ENCODE measurements around the gene NFE2L3.

- TF ChIP-seq CTCF (IDR thresholded peaks at IDR 0.05; ENCODE audit: low read depth, low read length), result no peak
- no peak for TF ChIP-seq EZH2phosphoT487 (IDR thresholded peaks at IDR 0.05; ENCODE audit: low read depth)
These were observed 37.7 kb downstream of the NFE2L3 start for GRCh38 chr7:26189697-26190096.

Measured in OCI-LY3 (cell line).